T-helper 1 cell treated with Interleukin-12 subunit alpha and Interleukin-12 subunit beta and Interleukin-4 antibody, amounts not matched to agents 30 μg/mL and 1 μg/mL, for 36 hours (primary cell): ENCODE results near the gene ITPRID1.
"Not testable (repeated sequence)": the region's sequence is repeated elsewhere in the genome, so short reads cannot be mapped to it uniquely, and the experiment has no call there.

Experiments used
- H3K27ac Mint-ChIP-seq: one replicate; pipeline ENCODE4 v1.8.0; 2021; ENCODE audit warnings: mild to moderate bottlenecking, mixed read lengths
- H3K27me3 Mint-ChIP-seq: one replicate; pipeline ENCODE4 v1.8.0; 2021; ENCODE audit warnings: low read depth, mixed read lengths
- H3K36me3 Mint-ChIP-seq: one replicate; pipeline ENCODE4 v1.8.0; 2021; ENCODE audit warnings: low read depth, mixed read lengths
- H3K4me1 Mint-ChIP-seq: one replicate; pipeline ENCODE4 v1.8.0; 2021; ENCODE audit warnings: low read depth, mixed read lengths
- H3K4me3 Mint-ChIP-seq: one replicate; pipeline ENCODE4 v1.8.0; 2021; ENCODE audit warnings: mild to moderate bottlenecking, moderate library complexity, mixed read lengths
- H3K9me3 Mint-ChIP-seq: one replicate; pipeline ENCODE4 v1.8.0; 2021; ENCODE audit warnings: mixed read lengths

The ITPRID1 gene

DNA sequence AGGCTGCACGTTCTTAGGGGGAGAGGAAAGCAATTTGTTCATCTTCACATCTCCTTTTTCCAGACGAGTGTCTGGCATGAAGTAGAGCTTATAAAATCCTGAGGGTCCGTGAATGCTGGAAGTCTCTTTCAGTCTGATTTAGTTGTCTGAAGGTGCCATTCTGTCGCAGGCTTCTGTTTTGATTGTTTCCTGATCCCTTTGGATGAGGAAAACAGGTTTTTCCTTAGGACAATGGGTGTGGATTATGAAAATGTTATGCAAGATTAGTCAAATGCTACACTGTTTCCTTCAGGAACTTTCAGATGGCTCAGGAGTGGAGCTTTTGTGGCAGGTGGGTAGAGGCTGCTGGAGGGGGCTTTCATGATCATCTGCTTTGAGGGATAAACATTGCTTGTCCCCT, at the start of gene ITPRID1:
TSS of gene ITPRID1 (plus strand) at position 301 of the 400 bp plus-strand sequence. CDS start 38,935 bp downstream, outside the sequence.
- H3K4me3 Mint-ChIP-seq = no peak within 1 kb of the TSS
- H3K9me3 Mint-ChIP-seq = peaks cover 17% of the 10 kb centered on the region
- no peaks in the 10 kb centered on the region for H3K27me3 Mint-ChIP-seq
- H3K4me1 Mint-ChIP-seq = no peaks in the 10 kb centered on the region
- no peak within 1 kb of the TSS for H3K27ac Mint-ChIP-seq
- H3K36me3 Mint-ChIP-seq = no peaks in the 10 kb centered on the region

DNA sequence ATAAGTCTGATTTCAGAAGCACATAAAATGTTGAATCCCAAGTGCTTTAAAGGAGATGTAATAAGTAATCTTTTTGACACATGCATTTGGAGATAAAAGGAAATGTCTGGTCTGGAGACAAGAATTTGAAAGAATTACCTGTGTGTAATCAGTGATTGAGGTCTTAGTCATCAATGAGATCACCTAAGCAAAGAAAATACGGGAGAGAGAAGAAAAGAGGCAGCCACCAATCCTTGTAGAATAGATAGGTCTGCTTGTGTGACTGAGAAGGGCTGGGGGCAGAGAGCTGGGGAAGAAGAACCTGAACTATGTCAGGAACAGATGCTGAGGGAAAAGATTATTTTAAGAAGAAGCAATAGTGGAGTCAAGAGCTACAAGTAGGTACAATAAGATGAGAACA, 49.3 kb upstream of the ITPRID1 start:
- no peak overlapping the region for H3K27ac Mint-ChIP-seq
- no peaks in the 10 kb centered on the region for H3K27me3 Mint-ChIP-seq
- H3K36me3 Mint-ChIP-seq = no peaks in the 10 kb centered on the region
- no peak overlapping the region for H3K4me3 Mint-ChIP-seq
- no peaks in the 10 kb centered on the region for H3K4me1 Mint-ChIP-seq
- no peaks in the 10 kb centered on the region for H3K9me3 Mint-ChIP-seq

DNA sequence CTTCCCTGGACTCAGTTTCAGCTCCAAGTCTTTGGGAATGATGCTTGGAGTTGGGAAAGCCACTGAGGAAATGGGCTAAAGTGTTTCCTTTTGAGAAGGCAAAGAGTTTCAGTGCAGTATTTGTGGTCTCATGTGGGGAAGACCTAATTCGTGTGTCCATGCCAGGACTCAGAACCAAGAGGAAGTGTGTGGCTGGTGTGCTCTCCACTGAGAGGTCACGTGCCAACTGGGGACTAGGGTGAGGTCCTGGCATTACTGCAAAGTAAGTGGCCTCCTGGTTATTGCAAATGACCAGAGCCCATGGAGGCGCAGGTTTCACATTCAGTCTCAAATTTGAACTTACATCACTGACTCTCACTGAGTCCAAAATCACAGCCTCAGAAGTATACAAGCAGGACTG, 48.6 kb upstream of the ITPRID1 start:
- Mint-ChIP-seq H3K27me3 (no peaks in the 10 kb centered on the region), H3K36me3 (no peaks in the 10 kb centered on the region), H3K4me3 (no peak overlapping the region), H3K9me3 (no peaks in the 10 kb centered on the region), H3K27ac (no peak overlapping the region), H3K4me1 (no peaks in the 10 kb centered on the region)

DNA sequence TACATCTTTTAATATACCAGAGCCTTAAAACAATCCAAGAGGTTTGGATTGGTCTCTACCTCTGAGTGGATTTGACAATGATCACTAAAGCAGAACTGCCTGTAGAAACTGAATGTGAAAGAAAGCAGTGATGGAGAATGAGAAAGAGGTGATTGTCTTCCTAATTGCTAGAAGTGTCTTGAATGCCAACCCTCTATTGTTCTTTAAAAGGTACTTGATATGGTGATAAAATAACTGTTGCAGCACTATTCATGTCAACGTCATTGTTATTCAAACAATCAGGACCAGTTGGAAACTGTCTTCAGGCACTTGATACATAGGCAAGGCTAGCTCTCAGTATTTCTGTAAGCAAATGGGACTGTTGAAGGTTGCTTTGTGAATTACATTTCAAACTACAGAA, 47.9 kb upstream of the ITPRID1 start:
- no peaks in the 10 kb centered on the region for H3K27me3 Mint-ChIP-seq
- no peak overlapping the region for H3K4me3 Mint-ChIP-seq
- H3K36me3 Mint-ChIP-seq = no peaks in the 10 kb centered on the region
- no peak overlapping the region for H3K27ac Mint-ChIP-seq
- no peaks in the 10 kb centered on the region for H3K9me3 Mint-ChIP-seq
- no peaks in the 10 kb centered on the region for H3K4me1 Mint-ChIP-seq

DNA sequence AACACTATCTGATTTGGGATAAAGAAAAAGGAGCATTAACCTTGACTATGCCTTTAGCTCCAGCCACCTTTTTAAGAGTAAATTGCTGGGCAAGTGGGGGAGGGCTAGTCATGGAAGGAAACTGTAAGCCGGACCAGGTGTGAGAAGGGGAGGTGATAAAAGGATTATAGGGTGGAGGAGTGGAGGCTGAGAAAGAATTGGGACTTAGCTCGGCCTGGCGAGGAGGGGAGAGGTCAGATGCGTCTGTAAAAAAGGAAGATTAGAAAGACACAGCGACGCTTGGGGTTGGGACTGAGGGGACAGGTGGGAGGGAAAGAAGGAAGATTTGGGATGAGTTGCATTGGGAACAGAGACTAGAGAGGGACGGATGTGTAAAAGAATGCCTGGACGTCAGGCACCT, 43.0 kb upstream of the ITPRID1 start:
- not testable (repeated sequence) for H3K4me1 Mint-ChIP-seq, H3K36me3 Mint-ChIP-seq, H3K27ac Mint-ChIP-seq, H3K9me3 Mint-ChIP-seq, H3K4me3 Mint-ChIP-seq, H3K27me3 Mint-ChIP-seq

DNA sequence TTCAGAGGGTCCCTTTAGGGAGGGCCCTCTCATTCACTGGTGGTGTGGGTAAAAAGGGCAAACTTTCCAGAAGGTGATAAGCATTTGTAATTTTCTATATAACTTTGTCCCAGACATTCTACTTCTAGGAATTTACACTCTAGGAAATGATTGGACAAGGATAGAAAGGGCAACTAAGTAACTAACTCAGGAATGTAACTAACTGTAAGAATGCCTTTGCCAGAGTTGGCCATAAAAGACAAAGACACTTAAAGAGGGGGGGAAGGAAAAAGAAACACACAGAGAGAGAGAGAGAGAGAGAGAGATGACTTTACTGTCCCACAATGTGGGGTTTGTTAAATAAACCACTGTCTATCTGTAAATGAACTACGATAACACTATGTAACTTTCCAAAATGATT, 38.5 kb upstream of the ITPRID1 start:
- H3K27me3 Mint-ChIP-seq = no peaks in the 10 kb centered on the region
- no peaks in the 10 kb centered on the region for H3K4me1 Mint-ChIP-seq
- no peaks in the 10 kb centered on the region for H3K9me3 Mint-ChIP-seq
- no peaks in the 10 kb centered on the region for H3K36me3 Mint-ChIP-seq
- no peak overlapping the region for H3K27ac Mint-ChIP-seq
- no peak overlapping the region for H3K4me3 Mint-ChIP-seq

DNA sequence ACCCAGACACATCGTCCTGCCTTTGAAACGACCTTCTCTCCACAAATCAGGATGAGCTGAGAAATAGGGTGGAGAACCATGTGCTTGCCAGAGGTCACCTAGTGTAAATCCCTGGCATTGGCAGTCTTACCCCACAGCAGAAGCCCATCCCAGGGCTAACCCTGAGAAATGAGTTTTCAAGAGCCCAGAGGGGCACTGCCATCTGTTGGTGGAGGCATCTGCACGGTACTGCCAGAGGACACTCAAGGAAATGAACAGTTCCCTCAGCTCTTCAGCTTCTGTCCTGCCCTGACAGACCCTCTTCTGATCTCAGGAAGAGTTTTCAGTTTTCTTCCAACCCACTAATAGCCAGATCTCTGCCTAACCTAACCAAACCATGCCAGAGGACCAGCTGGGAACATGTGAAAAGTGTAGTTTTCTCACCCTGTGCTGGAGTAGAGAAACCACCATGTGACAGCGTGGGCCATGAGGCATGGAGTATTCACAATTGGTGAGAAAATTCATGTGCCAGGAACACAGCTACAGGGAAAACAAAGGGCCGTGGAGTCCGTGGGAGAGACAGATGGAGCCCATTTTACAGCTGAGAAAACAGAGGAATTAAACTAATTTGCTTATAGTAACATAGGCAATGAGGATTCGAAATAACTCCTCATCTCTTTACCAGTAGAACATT, 37.7 kb upstream of the ITPRID1 start:
- Mint-ChIP-seq H3K9me3 (no peaks in the 10 kb centered on the region), H3K36me3 (no peaks in the 10 kb centered on the region)

DNA sequence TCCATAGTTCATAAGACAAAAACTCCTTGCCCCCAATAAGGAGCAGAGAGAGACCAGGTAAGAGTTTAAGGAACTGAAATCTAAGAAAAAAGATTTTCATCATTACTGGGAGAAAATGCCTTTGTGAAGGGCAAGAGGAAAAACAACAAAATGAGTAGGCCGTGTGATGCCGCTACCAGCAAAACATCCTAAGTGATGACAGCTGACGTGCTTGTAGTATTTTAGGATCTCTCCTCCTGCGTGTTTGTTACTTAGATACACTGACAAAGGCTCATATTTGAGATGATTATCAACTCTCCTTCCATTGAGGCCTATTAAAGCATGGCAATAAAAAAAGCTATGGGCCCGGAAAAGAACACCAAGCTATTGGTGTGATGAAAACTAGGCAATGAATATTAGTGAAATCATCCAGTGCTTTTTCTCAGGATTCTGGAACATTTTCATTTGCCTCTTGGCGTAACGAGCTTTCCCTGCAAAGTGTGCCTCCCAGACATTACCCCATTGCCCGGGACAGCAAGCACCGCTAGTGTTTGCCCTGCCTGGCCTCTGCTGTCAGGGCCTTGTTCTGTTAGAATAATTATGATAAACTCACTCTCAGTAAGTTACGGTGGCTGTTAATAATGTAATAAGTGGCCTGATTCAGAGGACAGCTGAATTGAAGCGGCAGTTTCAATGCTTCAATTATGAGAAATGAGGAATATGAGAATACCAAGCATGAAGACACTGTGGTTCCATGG, 36.8 kb upstream of the ITPRID1 start:
- H3K27me3 Mint-ChIP-seq = no peaks in the 10 kb centered on the region
- H3K9me3 Mint-ChIP-seq = no peaks in the 10 kb centered on the region
- no peak overlapping the region for H3K4me3 Mint-ChIP-seq
- H3K27ac Mint-ChIP-seq = no peak overlapping the region
- H3K36me3 Mint-ChIP-seq = no peaks in the 10 kb centered on the region
- H3K4me1 Mint-ChIP-seq = no peaks in the 10 kb centered on the region

More for the DNA sequence above, 37.7 kb upstream of the ITPRID1 start:
- Mint-ChIP-seq H3K4me1 (no peaks in the 10 kb centered on the region), H3K4me3 (no peak overlapping the region), H3K27me3 (no peaks in the 10 kb centered on the region), H3K27ac (no peak overlapping the region)

DNA sequence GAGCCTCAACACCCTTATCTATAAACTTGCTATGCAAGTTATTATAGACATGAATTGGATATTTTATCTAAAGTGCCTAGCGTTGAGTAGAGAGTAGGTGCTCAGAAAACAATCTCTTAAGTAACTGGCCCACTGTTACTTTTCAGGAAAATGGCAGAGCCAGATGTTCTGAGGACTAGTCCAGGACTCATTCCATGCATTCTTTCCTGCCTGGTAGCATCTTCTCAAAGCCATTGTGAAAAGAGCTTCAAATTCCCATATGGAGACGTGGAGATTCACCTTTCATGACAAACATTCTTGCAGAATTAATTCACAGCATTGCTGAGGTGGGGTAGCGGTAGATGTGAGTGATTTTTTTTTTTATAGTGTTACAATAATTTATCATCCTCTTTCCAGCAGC, 35.9 kb upstream of the ITPRID1 start:
- Mint-ChIP-seq H3K27ac (no peak overlapping the region), H3K4me1 (no peaks in the 10 kb centered on the region), H3K27me3 (no peaks in the 10 kb centered on the region), H3K4me3 (no peak overlapping the region), H3K9me3 (no peaks in the 10 kb centered on the region), H3K36me3 (no peaks in the 10 kb centered on the region)

DNA sequence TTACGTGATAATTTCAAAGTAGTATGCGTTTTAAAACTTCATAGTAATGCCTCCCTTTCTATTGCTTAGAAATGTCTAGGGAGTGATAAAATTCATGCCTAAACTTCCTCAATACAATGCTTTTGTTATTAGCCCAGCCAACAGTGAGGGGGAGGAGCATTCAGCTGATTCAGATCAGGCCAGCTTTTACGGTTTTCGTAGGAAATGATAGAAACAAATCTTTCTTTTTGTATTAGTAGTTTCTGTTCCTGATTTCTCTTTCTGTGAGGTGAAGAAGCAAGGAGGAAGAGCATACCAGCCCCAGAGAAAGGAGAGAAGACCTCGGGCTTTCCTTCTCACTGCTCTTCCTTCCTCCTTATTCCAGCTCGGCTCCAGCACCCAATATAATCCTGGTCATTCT, 35.2 kb upstream of the ITPRID1 start:
- no peaks in the 10 kb centered on the region for H3K36me3 Mint-ChIP-seq
- no peak overlapping the region for H3K4me3 Mint-ChIP-seq
- no peaks in the 10 kb centered on the region for H3K4me1 Mint-ChIP-seq
- H3K27ac Mint-ChIP-seq = no peak overlapping the region
- H3K27me3 Mint-ChIP-seq = no peaks in the 10 kb centered on the region
- no peaks in the 10 kb centered on the region for H3K9me3 Mint-ChIP-seq

DNA sequence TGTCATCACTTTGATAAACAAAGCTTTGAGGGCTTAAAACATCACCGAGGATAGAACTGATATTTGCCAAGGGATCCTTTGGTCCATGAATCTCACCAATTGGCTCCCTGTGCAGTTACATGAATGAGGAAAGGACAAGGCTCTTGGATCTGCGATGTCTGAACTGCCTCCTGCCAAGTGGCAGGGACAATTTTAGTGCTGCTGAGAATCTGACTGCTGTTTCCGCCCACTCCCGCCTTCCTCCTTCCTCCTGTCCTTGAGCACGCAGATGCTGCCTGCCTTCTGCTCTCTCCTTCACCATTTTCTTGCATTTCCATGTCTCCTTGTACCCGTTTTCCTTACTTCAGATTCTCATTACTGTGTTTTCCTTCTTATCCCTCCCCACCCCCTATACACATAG, 26.8 kb upstream of the ITPRID1 start:
- no peak overlapping the region for H3K27ac Mint-ChIP-seq
- no peaks in the 10 kb centered on the region for H3K27me3 Mint-ChIP-seq
- H3K36me3 Mint-ChIP-seq = no peaks in the 10 kb centered on the region
- H3K4me3 Mint-ChIP-seq = no peak overlapping the region
- no peaks in the 10 kb centered on the region for H3K9me3 Mint-ChIP-seq
- H3K4me1 Mint-ChIP-seq = no peaks in the 10 kb centered on the region

DNA sequence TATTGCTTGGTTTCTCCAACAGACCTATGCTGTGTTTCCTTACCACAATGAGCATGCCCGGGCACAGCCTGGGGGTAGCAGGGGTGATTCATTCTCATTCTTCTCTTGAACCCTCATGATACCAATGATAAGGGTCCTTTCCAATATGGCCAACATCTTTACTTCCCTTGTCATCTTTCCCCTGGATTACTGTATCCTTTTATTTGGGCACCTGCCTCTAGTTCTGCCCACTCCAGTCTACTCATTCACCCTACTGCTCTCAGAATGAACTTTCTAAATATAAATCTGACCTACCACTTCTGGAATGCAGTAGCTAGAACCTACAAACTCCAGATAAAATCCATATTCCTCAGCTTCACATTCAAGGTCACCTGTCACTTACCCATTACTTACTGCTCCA, 26.4 kb upstream of the ITPRID1 start:
- Mint-ChIP-seq H3K4me3 (no peak overlapping the region), H3K9me3 (no peaks in the 10 kb centered on the region), H3K4me1 (no peaks in the 10 kb centered on the region), H3K36me3 (no peaks in the 10 kb centered on the region), H3K27me3 (no peaks in the 10 kb centered on the region), H3K27ac (no peak overlapping the region)

DNA sequence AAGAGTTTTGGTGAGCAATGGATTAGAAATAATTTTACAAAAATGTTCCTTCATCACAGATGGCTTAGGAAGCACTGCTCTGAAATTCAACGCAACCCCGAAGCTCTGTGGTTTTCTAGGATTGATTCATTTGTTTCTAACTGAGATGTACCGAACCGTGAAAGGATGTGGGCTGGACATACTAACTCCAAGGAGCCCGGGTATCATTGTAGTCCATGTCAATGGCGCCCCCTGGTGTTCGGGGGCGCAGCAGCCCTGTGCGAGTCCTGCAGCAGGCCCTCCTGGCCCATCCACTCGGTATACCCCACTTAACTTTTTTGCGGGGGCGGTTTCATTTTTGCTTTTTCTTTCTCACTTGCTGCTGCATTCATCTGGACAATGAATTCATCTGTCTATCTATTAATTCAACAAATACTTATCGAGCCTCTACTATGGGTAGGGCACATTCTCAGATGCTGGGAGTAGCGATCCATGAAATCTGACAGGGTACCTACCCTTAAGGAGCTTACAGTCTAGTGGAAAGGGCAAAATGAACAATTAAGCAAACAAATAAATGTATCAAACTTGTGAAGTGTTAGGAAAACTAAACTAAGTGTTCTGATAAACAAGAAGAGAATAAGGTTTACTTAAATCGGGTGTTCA, 25.2 kb upstream of the ITPRID1 start:
- H3K27me3 Mint-ChIP-seq = no peaks in the 10 kb centered on the region
- H3K27ac Mint-ChIP-seq = no peak overlapping the region
- no peaks in the 10 kb centered on the region for H3K36me3 Mint-ChIP-seq
- H3K4me1 Mint-ChIP-seq = no peaks in the 10 kb centered on the region
- no peaks in the 10 kb centered on the region for H3K9me3 Mint-ChIP-seq
- H3K4me3 Mint-ChIP-seq = no peak overlapping the region

DNA sequence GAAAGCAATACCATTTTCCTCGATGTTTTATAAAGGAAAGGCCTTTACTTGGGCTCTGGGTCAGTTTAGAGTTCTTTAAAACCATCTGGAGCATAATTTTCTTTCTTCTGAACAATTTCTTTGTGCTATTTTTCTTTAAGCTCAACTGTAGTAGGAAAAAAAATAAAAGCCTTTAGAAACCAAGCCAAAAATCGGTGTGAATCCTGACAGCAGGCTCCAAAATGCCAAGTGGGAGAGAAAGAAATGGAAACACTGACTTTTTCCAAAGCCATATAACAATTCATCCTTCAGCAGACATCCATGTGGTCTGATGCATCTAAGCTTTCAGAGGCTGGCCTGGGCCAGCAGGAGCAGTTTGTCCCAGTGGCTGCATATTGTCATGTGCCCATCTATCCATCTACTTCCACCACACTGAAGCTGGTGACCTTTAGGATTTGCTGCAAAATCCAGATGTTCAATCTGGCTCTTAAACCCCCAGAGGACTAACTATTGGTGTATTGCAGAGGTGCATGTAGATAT, 23.0 kb upstream of the ITPRID1 start:
- Mint-ChIP-seq H3K36me3 (no peaks in the 10 kb centered on the region), H3K9me3 (no peaks in the 10 kb centered on the region), H3K27ac (no peak overlapping the region), H3K4me1 (no peaks in the 10 kb centered on the region), H3K27me3 (no peaks in the 10 kb centered on the region), H3K4me3 (no peak overlapping the region)

DNA sequence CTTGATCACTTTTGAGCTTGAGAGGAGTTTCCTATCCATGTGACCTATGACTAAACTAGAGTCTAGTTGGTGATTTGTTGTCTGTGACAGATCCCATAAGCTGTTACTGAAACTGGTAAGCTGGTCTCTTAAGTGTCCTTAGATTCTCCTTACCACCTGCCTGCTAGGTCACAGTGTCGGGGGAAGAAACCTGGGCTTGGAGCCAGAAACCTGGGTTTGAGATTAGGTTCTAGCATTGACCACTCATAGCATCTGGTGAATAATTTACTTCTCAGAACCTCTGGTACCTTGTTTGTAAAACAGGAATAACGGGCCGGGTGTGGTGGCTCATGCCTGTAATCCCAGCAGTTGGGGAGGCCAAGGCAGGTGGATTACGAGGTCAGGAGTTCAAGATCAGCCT, 21.8 kb upstream of the ITPRID1 start:
- H3K27ac Mint-ChIP-seq = no peak overlapping the region
- H3K27me3 Mint-ChIP-seq = no peaks in the 10 kb centered on the region
- no peaks in the 10 kb centered on the region for H3K36me3 Mint-ChIP-seq
- no peaks in the 10 kb centered on the region for H3K4me1 Mint-ChIP-seq
- H3K9me3 Mint-ChIP-seq = no peaks in the 10 kb centered on the region
- H3K4me3 Mint-ChIP-seq = no peak overlapping the region
